GM19240 (cell line): ENCODE results near the gene DENND6A.

Source experiments
- DNase-seq: peaks from one replicate; pipeline ENCODE4 v3.0.0; 2011; ENCODE audit warnings: low spot score; ENCODE audit not compliant: insufficient read length

Gene DENND6A

GRCh38 chr3:57577801-57578200 is 115.1 kb downstream of the DENND6A start:
- DNase-seq, result no peak

GRCh38 chr3:57575966-57576626 is 116.8 kb downstream of the DENND6A start:
- DNase-seq, result no peak
